AG04450 (cell line): ENCODE measurements around the gene PAWR. TPM values are rescaled to one million over a fixed set of nuclear protein-coding genes. Genes with fewer than 3 reads are reported as not detected.
A peak's percentile ranks its signal among the peaks of the same experiment; 100 is the strongest.

Experiments used
- CTCF ChIA-PET: fragments of 300-600, 350-600 bp; formaldehyde crosslinking; extraction: SDS; loops from one replicate; lab custom pipeline; 2022; ENCODE audit warnings: antibody characterized with exemption, inconsistent platforms; lab: Charles Lee
- POLR2A ChIA-PET: fragments of 350-600 bp; formaldehyde crosslinking; extraction: SDS; loops from one replicate; lab custom pipeline; 2021; ENCODE audit warnings: antibody characterized with exemption, inconsistent platforms; lab: Yijun Ruan, JAX
- DNase-seq: peaks from one replicate; pipeline ENCODE4 v3.0.0-alpha.2; 2011; ENCODE audit warnings: low read depth, low spot score
- H3K27ac ChIP-seq: one replicate; pipeline ENCODE4 v1.5.1; 2012; ENCODE audit warnings: low read depth, low read length, control low read depth
- H3K27me3 ChIP-seq: one replicate; pipeline ENCODE4 v1.6.0; 2012; ENCODE audit warnings: low read length; ENCODE audit not compliant: control insufficient read depth, insufficient read depth
- H3K4me3 ChIP-seq: 2 replicates; pipeline ENCODE4 v1.5.1; 2011; ENCODE audit warnings: mild to moderate bottlenecking, low read depth, low read length, control low read depth
- H3K9me3 ChIP-seq: 2 replicates; pipeline ENCODE4 v1.5.1; 2012; ENCODE audit warnings: low read length; ENCODE audit not compliant: control insufficient read depth, insufficient read depth
- polyA plus RNA-seq: library from polyadenylated mRNA; depleted of rRNA; stranded (reverse); fragments of >200 nt; gene quantifications from 2 replicates; pipeline ENCODE4 v1.2.3, GENCODE V29; 2011
- TF ChIP-seq, protein P1 (sequence below): IDR thresholded peaks from 2 replicates; pipeline ENCODE4 v1.5.1; 2011; ENCODE audit warnings: low read depth, low read length, control low read depth, inconsistent platforms

Gene PAWR
- polyA plus RNA-seq, 1 experiment, result 15.7 TPM

DNA sequence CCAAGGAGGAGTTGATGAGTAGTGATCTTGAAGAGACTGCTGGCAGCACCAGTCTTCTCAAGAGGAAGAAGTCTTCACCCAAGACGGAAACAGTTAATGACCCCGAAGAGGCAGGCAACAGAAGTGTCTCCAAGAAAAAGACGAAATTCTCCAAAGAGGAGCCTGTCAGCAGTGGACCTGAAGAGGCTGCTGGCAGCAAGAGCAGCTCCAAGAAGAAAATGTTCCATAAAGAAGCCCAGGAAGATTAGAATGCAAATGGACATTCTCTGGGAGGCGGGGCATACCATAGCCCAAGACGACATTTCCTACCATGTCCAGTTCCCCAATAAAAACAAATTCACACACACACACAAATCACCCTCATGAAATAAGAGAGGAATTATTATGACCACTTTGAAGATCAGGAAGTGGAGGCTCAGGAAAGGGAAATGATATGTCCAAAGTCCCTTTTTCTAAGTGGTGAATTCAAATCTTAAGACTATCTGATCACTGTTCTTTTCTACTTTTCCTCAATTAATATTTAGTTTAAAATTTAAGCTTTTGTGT lies 131.8 kb downstream of the PAWR start:
- Histone ChIP-seq H3K4me3 (no peak overlapping the region), H3K27ac (no peak overlapping the region), H3K27me3 (no peaks in the 10 kb centered on the region), H3K9me3 (peaks cover 12% of the 10 kb centered on the region)
- TF ChIP-seq, protein P1, sequence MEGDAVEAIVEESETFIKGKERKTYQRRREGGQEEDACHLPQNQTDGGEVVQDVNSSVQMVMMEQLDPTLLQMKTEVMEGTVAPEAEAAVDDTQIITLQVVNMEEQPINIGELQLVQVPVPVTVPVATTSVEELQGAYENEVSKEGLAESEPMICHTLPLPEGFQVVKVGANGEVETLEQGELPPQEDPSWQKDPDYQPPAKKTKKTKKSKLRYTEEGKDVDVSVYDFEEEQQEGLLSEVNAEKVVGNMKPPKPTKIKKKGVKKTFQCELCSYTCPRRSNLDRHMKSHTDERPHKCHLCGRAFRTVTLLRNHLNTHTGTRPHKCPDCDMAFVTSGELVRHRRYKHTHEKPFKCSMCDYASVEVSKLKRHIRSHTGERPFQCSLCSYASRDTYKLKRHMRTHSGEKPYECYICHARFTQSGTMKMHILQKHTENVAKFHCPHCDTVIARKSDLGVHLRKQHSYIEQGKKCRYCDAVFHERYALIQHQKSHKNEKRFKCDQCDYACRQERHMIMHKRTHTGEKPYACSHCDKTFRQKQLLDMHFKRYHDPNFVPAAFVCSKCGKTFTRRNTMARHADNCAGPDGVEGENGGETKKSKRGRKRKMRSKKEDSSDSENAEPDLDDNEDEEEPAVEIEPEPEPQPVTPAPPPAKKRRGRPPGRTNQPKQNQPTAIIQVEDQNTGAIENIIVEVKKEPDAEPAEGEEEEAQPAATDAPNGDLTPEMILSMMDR, result no peak
- no peak for DNase-seq
- ChIA-PET CTCF (interaction anchor here (1.1 to 1.6 kb wide), 3 partner anchors 11 to 178 kb away, joined by 3 to 6 read pairs (median 5); partner anchors contain the start of gene PAWR), POLR2A (no interaction called here)

DNA sequence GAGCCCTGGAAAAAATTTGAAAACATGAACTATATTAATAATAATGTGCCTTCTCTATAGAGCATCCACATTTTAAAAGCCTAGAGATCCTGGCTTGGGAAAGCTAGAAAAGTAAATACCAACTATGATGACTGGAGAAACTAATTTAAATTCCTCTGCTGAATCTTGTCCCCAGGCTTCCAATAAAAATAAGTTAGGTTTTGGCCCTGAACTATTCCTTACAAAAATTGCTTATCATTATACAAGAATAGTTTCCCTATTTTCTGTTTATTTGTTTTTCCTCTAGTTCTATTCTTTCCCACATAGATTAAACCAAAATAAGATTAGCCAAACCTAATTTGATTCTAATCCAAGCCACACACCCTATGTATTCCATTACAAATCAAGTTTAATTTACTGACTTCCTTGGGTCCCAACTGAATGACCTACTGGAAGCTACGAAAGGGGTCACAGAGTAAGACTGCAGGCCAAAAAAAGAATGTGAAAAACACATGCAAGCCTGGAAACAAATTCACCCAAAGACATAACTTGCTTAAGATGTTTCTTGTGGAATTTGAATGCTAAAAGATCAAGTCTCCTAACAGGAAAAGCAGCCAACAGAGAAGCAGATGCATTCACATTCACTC lies 133.0 kb downstream of the PAWR start:
- CTCF ChIA-PET, result interaction anchor here (0.5 to 1.2 kb wide), 3 partner anchors 10 to 179 kb away, joined by 3 to 5 read pairs (median 3); no protein-coding TSS in a partner anchor

DNA sequence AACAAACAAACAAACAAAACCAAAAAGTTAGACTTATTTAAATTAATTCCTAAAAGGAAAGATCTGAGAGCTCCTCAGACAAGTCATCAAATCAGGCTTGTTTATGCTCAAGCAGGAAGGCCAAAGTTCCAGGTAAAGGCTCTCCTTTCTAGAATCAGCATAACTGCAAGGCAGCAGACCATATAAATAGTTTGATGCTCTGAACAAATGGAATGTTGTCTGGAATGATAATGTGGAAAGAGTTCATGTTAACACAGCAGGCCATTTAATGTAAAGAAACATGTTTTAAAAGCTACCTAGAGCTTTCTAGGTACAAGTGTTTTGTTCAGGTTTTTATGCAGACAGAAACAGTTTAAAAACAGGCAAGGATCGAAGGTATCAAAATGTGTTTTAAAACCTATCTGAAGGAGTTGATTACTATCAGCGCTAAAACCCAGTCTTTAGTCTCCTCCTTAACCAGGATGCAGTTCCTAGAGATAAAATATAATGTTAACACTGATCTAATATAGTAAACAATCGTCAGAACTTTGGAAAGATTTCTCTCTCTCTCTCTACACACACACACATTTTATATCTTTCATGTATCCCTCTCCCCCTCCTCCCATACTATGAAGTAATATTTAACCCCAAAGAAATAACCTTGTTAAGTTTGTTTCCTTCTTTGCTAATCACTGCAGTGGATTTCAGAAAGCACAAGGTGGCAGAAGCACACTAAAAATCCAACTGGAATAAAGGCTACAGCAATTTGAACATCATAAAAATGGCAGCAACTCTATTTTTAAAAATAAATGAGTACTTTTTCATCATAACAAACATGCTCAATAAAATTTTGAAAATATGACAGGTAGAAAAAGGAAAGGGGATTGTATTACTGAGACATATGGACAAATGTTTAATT lies 135.5 kb downstream of the PAWR start:
- Histone ChIP-seq H3K27me3 (no peaks in the 10 kb centered on the region), H3K27ac (no peak overlapping the region), H3K4me3 (no peak overlapping the region), H3K9me3 (peaks cover 12% of the 10 kb centered on the region)
- DNase-seq, result no peak
- ChIA-PET CTCF (interaction anchor here (0.6 to 2.4 kb wide), 9 partner anchors 9 to 716 kb away, joined by 3 to 8 read pairs (median 3); no protein-coding TSS in a partner anchor), POLR2A (no interaction called here)
- TF ChIP-seq, protein P1, result peak; percentile 79

More for the DNA sequence above, 133.0 kb downstream of the PAWR start:
- no peak for DNase-seq
- H3K9me3 ChIP-seq, result peaks cover 20% of the 10 kb centered on the region
- POLR2A ChIA-PET, result no interaction called here
- TF ChIP-seq, protein P1, result no peak
- no peak overlapping the region for H3K27ac ChIP-seq
- no peak overlapping the region for H3K4me3 ChIP-seq
- H3K27me3 ChIP-seq, result no peaks in the 10 kb centered on the region

DNA sequence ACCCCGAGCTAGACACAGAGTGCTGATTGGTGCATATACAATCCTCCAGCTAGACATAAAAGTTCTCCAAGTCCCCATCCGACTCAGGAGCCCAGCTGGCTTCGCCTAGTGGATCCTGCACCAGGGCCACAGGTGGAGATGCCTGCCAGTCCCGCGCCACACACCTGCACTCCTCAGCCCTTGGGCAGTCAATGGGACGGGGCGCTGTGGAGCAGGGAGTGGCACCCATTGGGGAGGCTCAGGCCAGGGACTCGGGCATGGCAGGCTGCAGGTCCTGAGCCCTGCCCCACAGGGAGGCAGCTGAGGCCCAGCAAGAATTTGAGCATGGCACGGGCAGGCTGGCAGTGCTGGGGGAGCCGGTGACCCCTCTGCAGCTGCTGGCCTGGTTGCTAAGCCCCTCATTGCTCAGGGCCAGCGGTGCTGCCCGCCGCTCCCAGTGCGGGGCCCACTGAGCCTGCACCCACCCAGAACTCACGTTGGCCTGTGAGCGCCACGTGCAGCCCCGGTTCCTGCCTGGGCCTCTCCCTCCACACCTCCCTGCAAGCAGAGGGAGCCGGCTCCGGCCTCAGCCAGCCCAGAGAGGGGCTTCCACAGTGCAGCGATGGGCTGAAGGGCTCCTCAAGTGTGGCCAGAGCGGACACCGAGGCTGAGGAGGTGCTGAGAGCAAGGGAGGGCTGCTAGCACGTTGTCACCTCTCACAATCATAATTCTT lies 136.7 kb downstream of the PAWR start:
- ChIA-PET CTCF (interaction anchor here (0.6 to 2.4 kb wide), 4 partner anchors 55 to 716 kb away, joined by 3 to 8 read pairs (median 3); no protein-coding TSS in a partner anchor), POLR2A (no interaction called here)
- TF ChIP-seq, protein P1, result no peak
- no peak for DNase-seq
- Histone ChIP-seq H3K9me3 (peaks cover 12% of the 10 kb centered on the region), H3K27ac (no peak overlapping the region), H3K27me3 (no peaks in the 10 kb centered on the region), H3K4me3 (no peak overlapping the region)
